ENCODE data around the gene NCOR1.

DNA sequence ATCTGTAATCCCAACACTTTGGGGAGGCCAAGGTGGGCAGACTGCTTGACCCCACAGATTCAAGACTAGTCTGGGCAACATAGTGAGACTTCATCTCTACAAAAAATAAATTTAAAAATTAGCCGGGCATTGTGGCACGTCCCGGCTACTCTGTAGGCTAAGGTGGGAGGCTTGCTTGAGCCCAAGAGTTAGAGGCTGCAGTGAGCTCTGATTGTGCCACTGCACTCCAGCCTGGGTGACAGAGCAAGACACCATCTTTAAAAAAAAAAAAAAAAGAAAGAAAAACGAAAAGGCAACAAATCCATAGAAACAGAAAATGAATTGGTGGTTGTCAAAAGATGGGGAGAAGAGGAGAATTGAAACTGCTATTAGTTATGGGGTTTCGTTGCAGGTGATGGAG, 27.7 kb downstream of the NCOR1 start:
- TF ChIP-seq PAX8 (IDR thresholded peaks at IDR 0.05) = no peak
- TF ChIP-seq FOXK2 (IDR thresholded peaks at IDR 0.05) = no peak

All from GM12878 (cell line).